GM06990 (cell line): ENCODE data around the gene NPTX1.

ENCODE experiments used
- DNase-seq: peaks from one replicate; pipeline ENCODE4 v3.0.0-alpha.2; 2011; ENCODE audit not compliant: insufficient read length; ENCODE audit errors: extremely low read depth
- H3K27me3 ChIP-seq: replicated peaks from 2 replicates; pipeline ENCODE4 v1.6.0; 2011; ENCODE audit warnings: low read length; ENCODE audit not compliant: control insufficient read depth, insufficient read depth
- H3K36me3 ChIP-seq: 2 replicates; pipeline ENCODE4 v1.5.1; 2011; ENCODE audit warnings: low read length; ENCODE audit not compliant: control insufficient read depth, insufficient read depth
- H3K4me3 ChIP-seq: replicated peaks from 2 replicates; pipeline ENCODE4 v1.5.1; 2011; ENCODE audit warnings: low read depth, mild to moderate bottlenecking, control low read depth, low read length
- CTCF ChIP-seq: IDR thresholded peaks from 2 replicates; pipeline ENCODE4 v1.5.1; 2011; ENCODE audit warnings: low read length, control low read depth, mild to moderate bottlenecking, inconsistent platforms; ENCODE audit not compliant: insufficient read depth, poor library complexity, severe bottlenecking

NPTX1 gene

DNA sequence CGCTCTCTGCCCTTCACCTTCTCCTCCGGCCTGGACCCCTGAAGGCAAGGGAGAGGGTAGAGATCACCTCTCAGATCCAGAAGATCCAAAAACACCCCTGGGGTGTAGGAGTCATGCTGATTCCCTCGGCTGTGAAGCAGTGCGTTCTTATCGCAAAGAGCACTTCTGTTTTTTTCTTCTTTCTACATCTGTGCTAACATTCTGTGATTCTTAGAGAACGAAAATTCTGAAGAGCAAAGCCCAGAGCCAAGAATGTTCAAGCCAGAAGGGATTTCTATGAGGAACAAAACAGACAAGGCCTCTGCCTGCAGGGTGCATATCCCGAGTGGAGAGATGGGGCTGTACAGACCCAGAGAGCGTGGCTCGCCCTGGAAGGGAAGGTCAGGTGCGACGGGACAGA is 17.2 kb downstream of the NPTX1 start:
- DNase-seq = no peak
- no peaks in the 10 kb centered on the region for H3K36me3 ChIP-seq
- no peak for TF ChIP-seq CTCF
- H3K27me3 ChIP-seq = peaks cover 3% of the 10 kb centered on the region
- no peak overlapping the region for H3K4me3 ChIP-seq

DNA sequence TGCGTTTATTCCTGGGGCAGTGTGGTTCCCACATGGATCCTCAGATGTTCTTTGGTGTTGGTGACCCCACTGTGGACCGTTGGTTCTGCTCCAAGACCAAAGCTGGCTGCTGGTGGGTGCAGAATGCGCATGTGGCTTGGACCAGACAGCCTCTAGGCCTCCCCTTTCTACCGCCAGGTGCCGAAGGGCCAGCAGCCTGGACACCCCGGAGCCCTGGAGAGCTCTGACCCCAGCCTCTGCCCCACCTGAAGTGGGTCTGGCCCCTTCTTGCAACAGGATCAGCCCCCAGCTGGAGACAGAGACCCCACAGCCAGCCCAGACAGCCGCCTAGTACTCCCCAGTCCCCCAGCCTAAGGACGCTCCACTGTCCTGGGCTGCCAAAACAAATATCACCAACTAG is 18.4 kb downstream of the NPTX1 start:
- Histone ChIP-seq H3K36me3 (no peaks in the 10 kb centered on the region), H3K27me3 (peaks cover 1% of the 10 kb centered on the region), H3K4me3 (no peak overlapping the region)
- DNase-seq = no peak
- no peak for TF ChIP-seq CTCF

DNA sequence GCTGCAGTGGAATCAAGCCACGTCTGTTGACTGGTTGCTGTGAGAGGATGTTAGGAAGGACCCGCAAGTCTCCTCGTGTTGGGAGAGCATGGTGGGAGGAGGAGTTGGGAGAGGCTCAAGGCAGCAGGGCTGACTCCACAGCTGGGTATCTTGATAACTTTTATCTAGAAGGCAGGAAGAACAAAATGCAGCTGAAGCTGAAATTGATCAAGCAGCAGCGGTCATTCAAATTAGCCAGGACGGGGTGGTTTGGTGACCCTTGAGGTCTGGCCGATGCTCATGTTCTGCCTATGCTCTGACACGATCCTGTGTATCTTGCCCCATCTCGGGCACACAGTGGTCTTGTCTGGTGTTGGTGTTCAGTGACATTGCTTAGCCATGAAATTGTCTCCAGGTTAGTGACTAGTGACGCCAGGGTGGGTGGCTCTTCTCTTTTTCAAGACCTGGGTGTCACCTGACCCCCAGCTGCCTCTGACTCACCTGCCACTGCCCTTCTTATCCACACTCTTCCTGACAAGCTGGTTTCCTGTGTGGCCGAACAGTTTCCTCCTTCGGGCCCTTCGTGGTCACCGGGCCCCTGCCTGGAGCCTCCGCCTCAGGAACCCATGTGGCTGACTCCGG is 19.1 kb downstream of the NPTX1 start:
- TF ChIP-seq CTCF = no peak
- peaks cover 1% of the 10 kb centered on the region for H3K27me3 ChIP-seq
- no peaks in the 10 kb centered on the region for H3K36me3 ChIP-seq
- no peak for DNase-seq
- H3K4me3 ChIP-seq = no peak overlapping the region

GRCh38 chr17:80456465-80457235 is 19.8 kb downstream of the NPTX1 start:
- DNase-seq = no peak
- no peak overlapping the region for H3K4me3 ChIP-seq

DNA sequence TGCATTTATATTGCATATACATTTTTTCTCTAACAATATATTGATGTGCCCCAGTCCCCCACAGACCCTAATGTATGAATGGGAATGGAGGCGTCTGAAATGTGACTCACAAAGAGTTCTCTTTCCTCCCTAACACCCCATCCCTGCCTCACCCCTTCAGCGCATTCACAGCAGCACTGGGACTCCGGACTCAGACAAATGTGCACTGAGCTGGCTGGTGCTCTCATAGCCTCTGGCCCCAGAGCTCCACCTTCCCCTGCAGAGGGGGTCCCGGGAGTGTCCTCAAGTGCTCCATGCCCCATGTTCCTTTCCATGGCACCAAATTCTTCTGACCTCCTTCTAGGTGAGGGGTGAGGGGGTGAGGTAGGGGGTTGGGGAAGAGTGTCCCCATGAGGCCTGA is 20.6 kb downstream of the NPTX1 start:
- peaks cover 1% of the 10 kb centered on the region for H3K27me3 ChIP-seq
- peak overlapping the region; percentile 86 for H3K4me3 ChIP-seq
- no peak for TF ChIP-seq CTCF
- DNase-seq = no peak
- H3K36me3 ChIP-seq = no peaks in the 10 kb centered on the region

More at GRCh38 chr17:80456465-80457235, 19.8 kb downstream of the NPTX1 start:
- TF ChIP-seq CTCF = no peak
- no peaks in the 10 kb centered on the region for H3K36me3 ChIP-seq
- peaks cover 1% of the 10 kb centered on the region for H3K27me3 ChIP-seq
